HepG2 (cell line): ENCODE measurements around the gene ALKBH2. TPM values are rescaled to one million over a fixed set of nuclear protein-coding genes. Genes with fewer than 3 reads are reported as not detected.

Experiments used
- CBX1 ChIP-seq: IDR thresholded peaks from one replicate; pipeline ENCODE4 v1.6.1; 2016; ENCODE audit warnings: antibody characterized with exemption, low read depth
- CBX2 ChIP-seq, 2 experiments: fragments of 200-600 bp in 1 of 2; sonication (generic); formaldehyde crosslinking in 1 of 2; IDR thresholded peaks; 2 replicates each; pipeline versions ENCODE4 v1.7.0 to v1.8.1; 2018 to 2022; ENCODE audit warnings: low read depth in 2 of 2, low read length in 1 of 2, mild to moderate bottlenecking in 1 of 2, missing genetic modification reagents in 1 of 2
- CC2D1A ChIP-seq: sonication (generic); formaldehyde crosslinking; IDR thresholded peaks from 2 replicates; pipeline ENCODE4 v1.8.1; 2023; ENCODE audit warnings: mild to moderate bottlenecking, missing genetic modification reagents
- DRAP1 ChIP-seq: IDR thresholded peaks from 2 replicates; pipeline ENCODE4 v1.6.1; 2016; ENCODE audit warnings: missing genetic modification reagents, missing compliant biosample characterization
- FOSL2 ChIP-seq: sonication (generic); formaldehyde crosslinking; IDR thresholded peaks from 2 replicates; pipeline ENCODE4 v1.4.0; 2020; ENCODE audit warnings: missing genetic modification reagents
- KAT8 ChIP-seq: IDR thresholded peaks from 2 replicates; pipeline ENCODE4 v1.6.1; 2016; ENCODE audit warnings: missing genetic modification reagents, missing compliant biosample characterization
- MIXL1 ChIP-seq: IDR thresholded peaks from 2 replicates; pipeline ENCODE4 v1.6.1; 2016
- MNT ChIP-seq: fragments of 450-650 bp; IDR thresholded peaks from 2 replicates; pipeline ENCODE4 v1.6.1; 2016
- NFIC ChIP-seq: IDR thresholded peaks from 2 replicates; pipeline ENCODE4 v1.6.1; 2012; ENCODE audit warnings: mild to moderate bottlenecking, low read length, inconsistent platforms
- NR2F1 ChIP-seq, 2 experiments: fragments of 450-650 bp in 1 of 2; formaldehyde crosslinking in 1 of 2; IDR thresholded peaks; 2 replicates each; pipeline versions ENCODE4 v1.5.0 to v1.6.1; 2016 to 2020; ENCODE audit warnings: mild to moderate bottlenecking in 1 of 2, missing compliant biosample characterization in 1 of 2, missing genetic modification reagents in 1 of 2, moderate library complexity in 1 of 2
- RFX5 ChIP-seq: IDR thresholded peaks from 2 replicates; pipeline ENCODE4 v1.6.1; 2011; ENCODE audit warnings: low read depth, low read length, improper control_type of control experiment
- ZBTB3 ChIP-seq: sonication (generic); formaldehyde crosslinking; IDR thresholded peaks from 2 replicates; pipeline ENCODE4 v1.4.0; 2020; ENCODE audit warnings: low read depth, mild to moderate bottlenecking, moderate library complexity, missing genetic modification reagents, borderline replicate concordance
- ZFP37 ChIP-seq: sonication (generic); formaldehyde crosslinking; IDR thresholded peaks from 2 replicates; pipeline ENCODE4 v1.4.0; 2020; ENCODE audit warnings: missing genetic modification reagents, borderline replicate concordance
- ZHX1 ChIP-seq: sonication (generic); formaldehyde crosslinking; IDR thresholded peaks from 2 replicates; pipeline ENCODE4 v1.8.1; 2022; ENCODE audit warnings: low read depth, mild to moderate bottlenecking, missing genetic modification reagents
- ZNF124 ChIP-seq: sonication (generic); formaldehyde crosslinking; IDR thresholded peaks from 2 replicates; pipeline ENCODE4 v1.4.0; 2020; ENCODE audit warnings: missing genetic modification reagents
- ZNF205 ChIP-seq: IDR thresholded peaks from 2 replicates; pipeline ENCODE4 v1.6.1; 2018; ENCODE audit warnings: missing biosample characterization, missing genetic modification reagents
- ZNF260 ChIP-seq: sonication (generic); formaldehyde crosslinking; IDR thresholded peaks from 2 replicates; pipeline ENCODE4 v1.4.0; 2020; ENCODE audit warnings: missing genetic modification reagents, low read depth, mild to moderate bottlenecking, borderline replicate concordance
- ZNF280D ChIP-seq: sonication (generic); formaldehyde crosslinking; IDR thresholded peaks from 2 replicates; pipeline ENCODE4 v1.5.1; 2020; ENCODE audit warnings: mild to moderate bottlenecking, missing genetic modification reagents
- ZNF446 ChIP-seq: sonication (generic); formaldehyde crosslinking; IDR thresholded peaks from 2 replicates; pipeline ENCODE4 v1.5.0; 2020; ENCODE audit warnings: mild to moderate bottlenecking, missing genetic modification reagents
- ZNF740 ChIP-seq: sonication (generic); formaldehyde crosslinking; IDR thresholded peaks from 2 replicates; pipeline ENCODE4 v1.4.0; 2020; ENCODE audit warnings: missing genetic modification reagents
- ZZZ3 ChIP-seq: sonication (generic); formaldehyde crosslinking; IDR thresholded peaks from 2 replicates; pipeline ENCODE4 v1.4.0; 2020; ENCODE audit warnings: missing genetic modification reagents, mild to moderate bottlenecking, borderline replicate concordance
- polyA plus RNA-seq, 8 experiments: library from polyadenylated mRNA; depleted of rRNA in 3 of 8; stranded (reverse) in 7 of 8; unstranded in 1 of 8; fragments of >200 nt; fragmentation: Illumina TruSeq in 4 of 8; extraction: Trizol in 4 of 8; gene quantifications; 2 replicates each; pipeline versions ENCODE4 v1.2.1 to v1.2.3, GENCODE V29; 2011 to 2016; ENCODE audit warnings: low read depth in 4 of 8, missing spikeins in 1 of 8, mixed read lengths in 1 of 8; ENCODE audit not compliant: insufficient read depth in 1 of 8
- total RNA-seq, 5 experiments: library from RNA; depleted of rRNA; stranded (reverse); fragments of >200 nt; fragmentation: Illumina TruSeq; extraction: Trizol; gene quantifications; 2 replicates each; pipeline ENCODE4 v1.2.3, GENCODE V29; 2016; ENCODE audit warnings: low read depth in 1 of 5

Gene ALKBH2
- total and polyA plus RNA-seq, 2 of the 13 experiments (the other 11 are each of a cell fraction or from before 2014, with no cell fraction given) = 21.0 to 40.5 TPM

GRCh38 chr12:109097435-109098182 lies 4.3 kb upstream of the ALKBH2 start, which contains the start of gene UNG (continued):
- TF ChIP-seq ZNF740 (CRISPR knock-in tag) = no peak
- TF ChIP-seq ZFP37 (CRISPR knock-in tag) = no peak
- no peak for TF ChIP-seq ZNF260 (CRISPR knock-in tag)
- 0 out of 2 replicates have a peak, but pooled peaks have one; percentile 33 for TF ChIP-seq CC2D1A (CRISPR knock-in tag)
- no peak for TF ChIP-seq ZNF446 (CRISPR knock-in tag)
- no peak for TF ChIP-seq DRAP1 (CRISPR knock-in tag)
- no peak; the same call in 1 of the 2 replicates for TF ChIP-seq FOSL2 (CRISPR knock-in tag)
- TF ChIP-seq ZNF280D (CRISPR knock-in tag) = no peak
- TF ChIP-seq NR2F1 (CRISPR knock-in tag; IDR thresholded peaks at IDR 0.05) = no peak
- TF ChIP-seq MIXL1 (CRISPR knock-in tag) = no peak
- no peak for TF ChIP-seq KAT8 (CRISPR knock-in tag)
- TF ChIP-seq ZNF124 (CRISPR knock-in tag) = no peak
- no peak for TF ChIP-seq RFX5
- TF ChIP-seq ZHX1 (CRISPR knock-in tag) = no peak; the same call in 1 of the 2 replicates
- TF ChIP-seq MNT = peak; percentile 94
- peak; percentile 38; the same call in 1 of the 2 replicates for TF ChIP-seq ZBTB3 (CRISPR knock-in tag)
- peak; percentile 25 for TF ChIP-seq CBX1
- TF ChIP-seq ZZZ3 = no peak
- TF ChIP-seq CBX2 (IDR thresholded peaks at IDR 0.05; ENCODE audit: low read depth, low read length) = no peak
- no peak for TF ChIP-seq CBX2 (CRISPR knock-in tag; IDR thresholded peaks at IDR 0.05; ENCODE audit: low read depth)
- TF ChIP-seq NFIC = no peak
- TF ChIP-seq ZNF205 (CRISPR knock-in tag) = no peak
